GM13977 (cell line): ENCODE results near the gene NOL4L.

Experiments used
- DNase-seq: peaks from one replicate; pipeline ENCODE4 v3.0.0; 2012; ENCODE audit warnings: low spot score
- in situ Hi-C: fragments of 300-500 bp; cut with MboI; formaldehyde crosslinking; loops from one replicate; pipeline ENCODE4 v1.12.0; 2022; ENCODE audit warnings: low sequenced_read_pairs, low pct_unique_long_range_greater_than_20kb, mixed read lengths, inconsistent platforms; ENCODE audit not compliant: unreplicated experiment
- TF ChIP-seq, protein P1 (sequence below): IDR thresholded peaks from 2 replicates; pipeline ENCODE4 v1.5.1; 2012; ENCODE audit warnings: mild to moderate bottlenecking, control low read depth; ENCODE audit not compliant: insufficient read depth; ENCODE audit errors: extremely low read depth, missing control alignments

The NOL4L gene

DNA sequence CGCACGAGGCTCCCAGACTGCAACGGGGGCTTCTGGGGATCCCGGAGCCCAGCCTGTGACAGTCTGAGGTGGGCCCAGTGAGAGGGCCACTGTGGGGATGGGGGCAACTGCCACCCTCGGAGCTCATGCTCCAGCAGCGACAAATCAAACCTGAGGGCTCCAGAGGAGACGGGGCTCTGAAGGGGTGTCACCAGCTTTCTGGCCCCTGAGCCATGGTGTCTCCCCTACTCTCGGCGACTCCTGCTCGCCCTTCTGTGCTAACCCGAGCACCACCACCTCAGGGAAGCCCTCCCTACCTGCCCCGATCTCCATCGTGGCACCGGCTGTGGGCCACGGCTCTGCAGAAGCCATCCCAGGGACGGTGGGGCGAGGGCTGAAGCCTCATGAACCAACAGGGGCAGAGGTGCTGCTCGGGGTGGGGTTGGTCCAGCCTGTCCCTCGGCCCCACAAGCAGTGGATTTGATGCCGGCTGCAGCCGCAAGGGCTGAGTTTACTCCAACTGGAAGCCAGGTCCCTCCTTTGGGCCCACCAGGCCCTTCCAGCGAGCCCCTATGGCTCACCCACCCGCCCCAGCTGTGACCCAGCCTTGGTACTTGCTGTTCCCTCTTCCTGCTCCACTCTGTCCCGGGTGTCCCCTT, 124.3 kb downstream of the NOL4L start:
- TF ChIP-seq, protein P1, sequence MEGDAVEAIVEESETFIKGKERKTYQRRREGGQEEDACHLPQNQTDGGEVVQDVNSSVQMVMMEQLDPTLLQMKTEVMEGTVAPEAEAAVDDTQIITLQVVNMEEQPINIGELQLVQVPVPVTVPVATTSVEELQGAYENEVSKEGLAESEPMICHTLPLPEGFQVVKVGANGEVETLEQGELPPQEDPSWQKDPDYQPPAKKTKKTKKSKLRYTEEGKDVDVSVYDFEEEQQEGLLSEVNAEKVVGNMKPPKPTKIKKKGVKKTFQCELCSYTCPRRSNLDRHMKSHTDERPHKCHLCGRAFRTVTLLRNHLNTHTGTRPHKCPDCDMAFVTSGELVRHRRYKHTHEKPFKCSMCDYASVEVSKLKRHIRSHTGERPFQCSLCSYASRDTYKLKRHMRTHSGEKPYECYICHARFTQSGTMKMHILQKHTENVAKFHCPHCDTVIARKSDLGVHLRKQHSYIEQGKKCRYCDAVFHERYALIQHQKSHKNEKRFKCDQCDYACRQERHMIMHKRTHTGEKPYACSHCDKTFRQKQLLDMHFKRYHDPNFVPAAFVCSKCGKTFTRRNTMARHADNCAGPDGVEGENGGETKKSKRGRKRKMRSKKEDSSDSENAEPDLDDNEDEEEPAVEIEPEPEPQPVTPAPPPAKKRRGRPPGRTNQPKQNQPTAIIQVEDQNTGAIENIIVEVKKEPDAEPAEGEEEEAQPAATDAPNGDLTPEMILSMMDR: no peak
- in situ Hi-C loops: no loop called here
- DNase-seq: no peak

DNA sequence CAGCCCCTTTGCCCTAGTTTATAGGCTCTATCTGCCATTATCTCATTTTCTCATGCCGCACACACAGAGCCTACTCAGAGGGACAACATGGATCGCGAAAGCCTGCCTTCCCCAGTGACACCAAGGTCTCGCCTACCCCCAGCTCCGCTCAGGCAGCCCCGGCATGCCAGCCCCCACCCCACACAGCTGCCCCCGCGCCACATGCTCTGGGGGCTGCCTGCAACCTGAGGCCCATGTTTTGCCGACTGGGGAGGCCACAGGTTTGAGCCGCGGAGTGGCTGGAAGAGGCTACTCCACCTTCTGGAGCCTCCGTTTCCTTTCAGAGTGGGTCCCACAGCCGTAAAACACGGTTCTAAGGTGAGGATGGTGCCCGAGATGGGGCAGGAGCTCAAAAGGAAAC, 124.9 kb downstream of the NOL4L start:
- in situ Hi-C loops: no loop called here
- TF ChIP-seq, protein P1: no peak
- DNase-seq: no peak

DNA sequence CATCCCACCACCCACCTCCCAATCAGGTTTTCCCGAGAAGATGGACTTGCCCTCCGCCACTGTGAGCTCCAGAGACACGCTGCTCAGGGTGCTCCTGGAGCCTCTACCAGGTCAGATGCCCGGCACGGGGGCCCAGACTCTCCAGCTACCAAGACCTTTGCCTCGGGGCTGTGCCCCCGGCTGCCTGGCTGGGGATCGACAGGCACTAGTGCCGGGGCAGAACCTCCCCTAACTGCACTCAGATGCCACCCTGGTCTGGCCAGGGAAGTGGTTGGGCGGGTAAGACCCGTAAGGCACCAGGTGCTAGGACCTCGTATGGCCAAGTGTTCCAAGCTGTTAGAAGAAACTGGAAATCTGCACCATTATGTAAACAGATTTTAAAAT, 126.3 kb downstream of the NOL4L start:
- in situ Hi-C loops: no loop called here
- no peak for DNase-seq
- TF ChIP-seq, protein P1: no peak

DNA sequence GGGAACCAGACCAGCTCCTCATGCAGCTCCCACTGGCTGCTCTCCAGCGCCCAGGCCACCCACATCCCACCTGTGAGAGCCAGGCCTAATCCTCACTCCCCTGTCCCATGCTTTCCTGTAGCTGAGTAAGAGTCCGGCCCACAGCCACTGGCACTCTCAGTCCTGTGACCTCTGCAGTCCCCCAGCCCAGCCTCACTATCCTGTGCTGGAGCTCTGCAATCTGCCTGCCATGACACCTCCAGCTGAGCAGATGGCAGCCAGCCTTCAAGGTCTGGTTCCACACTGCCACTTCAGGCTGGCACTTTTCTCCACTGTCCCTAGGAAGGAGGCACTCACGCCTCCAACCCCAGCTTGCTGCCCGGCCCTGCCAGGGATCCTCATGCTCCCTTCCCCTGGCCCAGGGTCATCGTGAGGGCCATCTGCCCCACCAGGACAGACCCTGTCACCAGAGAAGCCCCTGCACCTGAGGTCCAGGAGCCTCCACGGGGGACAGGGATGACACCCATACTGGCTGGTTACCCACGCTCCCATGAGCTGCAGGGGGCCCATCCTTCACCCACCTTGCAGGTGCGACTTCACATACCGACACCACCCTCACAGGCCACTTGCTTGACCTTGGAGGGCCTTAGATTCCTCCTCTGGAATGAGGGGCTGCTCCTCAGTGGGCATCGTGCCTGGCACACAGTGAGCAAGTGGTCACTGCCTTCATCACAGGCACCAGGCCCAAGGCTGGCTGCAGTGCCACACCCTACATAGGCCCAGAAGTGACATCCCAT, 126.9 kb downstream of the NOL4L start:
- no peak for DNase-seq
- in situ Hi-C loops: no loop called here
- TF ChIP-seq, protein P1: no peak

DNA sequence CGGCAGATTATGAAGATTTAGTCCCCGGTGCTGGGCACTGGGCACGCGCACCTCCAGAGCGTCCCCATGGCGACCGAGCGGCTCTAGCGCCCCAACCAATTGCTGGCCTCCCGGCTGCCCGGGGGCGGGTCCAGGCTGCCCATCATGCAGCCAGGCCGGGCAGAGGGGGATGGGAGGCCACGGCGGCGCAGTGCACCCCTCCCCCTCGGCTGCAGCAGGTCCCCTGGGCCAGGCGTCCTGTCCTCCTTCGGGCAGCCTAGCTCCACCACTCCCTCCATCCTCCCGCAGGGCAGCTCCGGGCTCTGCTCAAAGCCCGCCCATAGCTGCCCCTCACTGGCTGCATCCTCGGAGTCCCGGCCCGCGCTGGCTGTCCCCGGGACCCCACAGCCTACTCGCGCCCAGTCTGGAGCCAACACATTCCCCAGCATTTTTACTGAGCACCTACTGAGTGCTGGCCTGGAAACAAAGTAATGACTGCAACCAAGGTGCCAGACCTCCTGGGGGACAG, 127.6 kb downstream of the NOL4L start:
- peak; percentile 69 for DNase-seq
- in situ Hi-C loops: no loop called here
- TF ChIP-seq, protein P1: no peak

DNA sequence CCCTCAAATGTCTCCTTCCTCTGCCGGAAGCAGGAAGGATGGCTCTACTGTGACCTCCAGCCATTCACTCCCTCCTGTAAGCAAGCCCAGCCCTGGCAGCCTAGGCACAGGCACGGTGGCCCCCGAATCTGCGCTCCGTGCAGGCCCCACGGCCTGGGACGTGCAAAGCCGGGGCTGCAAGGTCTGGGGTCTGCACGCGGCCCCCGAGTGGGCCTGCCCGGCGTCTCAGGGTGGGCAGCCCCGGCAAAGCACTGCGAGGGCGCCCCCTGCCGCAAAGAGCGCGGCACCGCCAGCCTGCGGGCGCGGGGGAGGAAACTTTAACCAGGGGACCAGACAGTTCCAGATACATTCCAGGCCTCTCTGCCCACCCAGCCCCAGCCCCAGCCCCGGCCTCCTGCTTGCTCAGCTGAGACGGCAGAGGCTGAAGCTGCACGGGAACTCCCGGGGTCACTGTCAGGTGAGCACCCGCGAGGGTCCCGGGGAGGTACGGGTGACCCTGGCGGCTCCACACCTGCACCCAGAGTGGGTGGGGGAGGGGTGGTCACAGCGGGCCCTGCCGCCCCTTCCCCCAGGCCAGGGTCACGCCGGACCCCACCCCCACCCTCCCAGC, 128.2 kb downstream of the NOL4L start:
- in situ Hi-C loops: no loop called here
- TF ChIP-seq, protein P1: peak; percentile 91
- DNase-seq: peak; percentile 89
